Mucosa of stomach (tissue), 1 donor: Measurements from ENCODE around the gene TAOK1.

ENCODE experiments used
- H3K27me3 ChIP-seq: one replicate; pipeline ENCODE4 v1.7.0; 2013; ENCODE audit warnings: mild to moderate bottlenecking, low read length; ENCODE audit not compliant: control insufficient read depth, insufficient read depth
- H3K36me3 ChIP-seq: one replicate; pipeline ENCODE4 v1.7.0; 2013; ENCODE audit warnings: low read length; ENCODE audit not compliant: control insufficient read depth, insufficient read depth
- H3K4me1 ChIP-seq: one replicate; pipeline ENCODE4 v1.7.0; 2013; ENCODE audit warnings: mild to moderate bottlenecking, low read length; ENCODE audit not compliant: control insufficient read depth, insufficient read depth
- H3K4me3 ChIP-seq: one replicate; pipeline ENCODE4 v1.7.0; 2013; ENCODE audit warnings: low read length
- H3K9ac ChIP-seq: one replicate; pipeline ENCODE4 v1.7.0; 2013; ENCODE audit warnings: mild to moderate bottlenecking, low read length, moderate library complexity
- H3K9me3 ChIP-seq: one replicate; pipeline ENCODE4 v1.7.0; 2013; ENCODE audit warnings: mild to moderate bottlenecking, low read length, moderate library complexity; ENCODE audit not compliant: control insufficient read depth
- donor health status: Pancreatic carcinoma.

TAOK1 gene

DNA sequence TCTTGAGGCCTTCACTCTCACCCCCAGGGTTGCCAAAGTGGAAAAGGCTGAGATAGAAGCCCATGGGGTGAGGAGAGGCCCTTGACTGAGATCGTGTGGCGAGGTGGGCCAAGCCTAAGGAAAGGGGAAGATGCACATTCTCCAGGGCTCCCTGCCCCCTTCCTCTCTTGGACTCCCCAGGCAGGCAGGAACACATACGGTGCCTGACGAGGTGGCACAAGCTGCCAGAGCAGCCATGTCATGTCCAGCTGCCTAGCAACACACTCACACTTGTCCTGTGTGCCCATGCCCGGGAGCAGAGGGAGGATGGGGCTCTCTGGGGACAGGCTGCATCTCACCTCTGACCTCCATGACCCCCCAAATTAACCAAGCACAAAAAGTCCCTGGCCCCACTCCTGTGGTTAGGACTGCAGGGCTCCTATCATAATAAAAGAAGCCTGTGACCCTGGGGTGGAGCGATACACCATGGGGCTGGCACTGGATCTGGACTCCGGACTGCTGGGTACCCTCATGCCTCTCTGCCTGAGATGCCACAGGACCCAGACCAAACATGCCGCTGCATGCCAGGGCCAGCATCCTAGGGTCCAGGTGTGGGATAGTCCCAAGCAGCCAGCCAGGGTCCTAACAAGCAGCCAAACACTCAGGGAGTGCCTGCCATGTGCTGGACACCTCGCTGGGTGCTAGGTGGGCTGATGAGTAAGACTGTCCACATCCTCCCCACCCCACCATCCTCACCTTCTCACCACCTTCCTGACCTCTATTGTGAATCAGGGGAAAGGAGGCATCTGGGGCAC is 196.7 kb downstream of the TAOK1 start:
- Histone ChIP-seq H3K27me3 (no peaks in the 10 kb centered on the region), H3K9me3 (no peaks in the 10 kb centered on the region), H3K4me3 (no peak overlapping the region), H3K9ac (no peak overlapping the region), H3K36me3 (no peaks in the 10 kb centered on the region), H3K4me1 (peaks cover 44% of the 10 kb centered on the region)

- H3K9me3 ChIP-seq = no peaks in the 10 kb centered on the region
- H3K27me3 ChIP-seq = no peaks in the 10 kb centered on the region
- H3K4me3 ChIP-seq = no peak overlapping the region
- peak overlapping the region; percentile 77 for H3K9ac ChIP-seq
- H3K4me1 ChIP-seq = peaks cover 51% of the 10 kb centered on the region
- H3K36me3 ChIP-seq = no peaks in the 10 kb centered on the region
These were observed 197.4 kb downstream of the TAOK1 start for GRCh38 chr17:29587591-29587990.

- H3K4me3 ChIP-seq = peak overlapping the region; percentile 67
- no peaks in the 10 kb centered on the region for H3K9me3 ChIP-seq
- H3K4me1 ChIP-seq = peaks cover 54% of the 10 kb centered on the region
- H3K36me3 ChIP-seq = no peaks in the 10 kb centered on the region
- peak overlapping the region; percentile 77 for H3K9ac ChIP-seq
- no peaks in the 10 kb centered on the region for H3K27me3 ChIP-seq
These were observed 197.9 kb downstream of the TAOK1 start for GRCh38 chr17:29588017-29588561.

- no peaks in the 10 kb centered on the region for H3K27me3 ChIP-seq
- peak overlapping the region; percentile 67 for H3K4me3 ChIP-seq
- peak overlapping the region; percentile 77 for H3K9ac ChIP-seq
- H3K4me1 ChIP-seq = peaks cover 56% of the 10 kb centered on the region
- H3K9me3 ChIP-seq = no peaks in the 10 kb centered on the region
- H3K36me3 ChIP-seq = no peaks in the 10 kb centered on the region
These were observed 198.6 kb downstream of the TAOK1 start for GRCh38 chr17:29588562-29589411.

DNA sequence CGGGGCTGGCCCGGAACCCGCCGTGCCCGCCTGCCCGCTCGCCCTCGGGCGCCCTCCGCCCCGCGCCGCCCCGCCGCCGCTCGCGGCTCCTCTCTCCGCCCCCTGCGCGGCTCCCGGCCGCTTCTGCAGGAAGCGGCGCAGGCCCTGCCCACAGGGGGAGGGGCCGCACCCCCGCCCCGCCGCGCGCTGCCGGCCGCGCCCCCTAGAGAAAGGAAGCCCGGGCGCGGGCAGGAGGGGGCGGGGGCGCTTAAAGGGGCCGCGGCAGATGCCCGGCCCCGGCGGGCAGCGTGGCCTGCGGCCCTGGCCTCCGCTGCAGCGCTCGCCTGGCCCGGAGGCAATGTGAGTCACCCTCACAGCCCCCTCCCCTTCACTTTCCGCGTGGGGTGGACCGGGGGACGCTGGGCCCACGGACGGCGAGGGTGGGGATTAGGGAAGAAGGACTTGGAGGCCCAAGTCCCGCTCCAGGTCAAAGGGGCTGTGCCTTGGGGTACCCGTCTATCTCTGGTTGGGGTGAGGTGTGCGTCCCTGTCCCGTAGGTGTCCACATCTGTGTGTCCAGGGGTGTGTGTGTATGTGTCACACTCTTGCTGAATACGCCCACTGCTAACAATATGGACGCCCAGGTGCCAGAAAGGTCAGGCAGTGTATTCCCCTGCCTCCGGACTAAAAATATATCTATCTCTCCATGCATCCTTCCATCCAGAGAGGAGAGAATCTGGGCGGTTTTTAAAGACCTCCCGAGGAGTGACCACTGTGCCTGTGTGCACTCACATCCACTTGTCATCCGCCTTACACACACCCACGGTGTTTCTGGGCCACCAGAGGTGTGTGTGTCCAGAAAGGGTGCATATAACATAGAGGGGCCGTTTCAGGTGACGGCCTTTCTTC is 199.6 kb downstream of the TAOK1 start, which contains the start of gene GIT1:
Gene GIT1 (minus strand): TSS at position 125 of the 887 bp plus-strand sequence. CDS start 270 bp downstream, outside the sequence.
- H3K27me3 ChIP-seq = no peaks in the 10 kb centered on the region
- peaks cover 60% of the 10 kb centered on the region for H3K4me1 ChIP-seq
- no peaks in the 10 kb centered on the region for H3K9me3 ChIP-seq
- peak within 1 kb of the TSS; percentile 77 for H3K9ac ChIP-seq
- H3K36me3 ChIP-seq = no peaks in the 10 kb centered on the region
- H3K4me3 ChIP-seq = peak within 1 kb of the TSS; percentile 67

DNA sequence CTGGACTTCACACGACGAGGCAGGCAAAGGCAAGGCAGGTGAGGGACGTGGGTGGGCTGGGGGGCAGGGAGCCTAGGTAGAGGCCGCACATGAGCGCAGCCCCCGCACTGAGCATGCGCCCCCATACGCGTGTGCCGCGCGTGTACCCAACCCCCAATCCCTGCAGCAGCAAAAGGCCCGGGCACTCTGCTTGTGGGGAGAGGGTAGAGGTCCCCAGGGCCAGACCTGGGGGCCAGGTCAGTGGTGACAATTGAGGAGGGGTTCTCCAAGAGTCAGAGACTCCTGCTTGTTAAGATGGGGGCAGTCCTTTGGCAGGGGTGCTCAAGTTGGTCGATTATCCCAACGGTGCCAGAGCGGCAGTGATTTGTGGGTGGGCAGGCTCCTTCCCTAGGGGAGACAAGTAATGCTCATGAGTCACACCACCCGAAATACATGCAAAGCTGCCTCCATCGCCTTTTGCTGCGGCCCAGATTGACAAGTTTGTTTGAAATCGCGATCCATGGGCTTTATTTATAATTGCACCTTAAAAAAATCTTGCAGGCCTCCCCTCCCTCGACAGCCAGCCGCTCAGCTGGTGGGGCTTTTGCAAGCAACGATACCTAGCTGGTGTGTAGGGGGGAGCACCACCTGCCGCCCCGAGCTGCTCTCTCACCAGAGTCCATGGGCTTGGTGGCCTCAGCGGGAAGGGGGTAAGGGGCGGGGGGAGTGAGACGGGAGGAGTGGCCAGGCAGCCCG is 200.4 kb downstream of the TAOK1 start:
- peaks cover 60% of the 10 kb centered on the region for H3K4me1 ChIP-seq
- no peak overlapping the region for H3K9ac ChIP-seq
- peak overlapping the region; percentile 60 for H3K4me3 ChIP-seq
- H3K36me3 ChIP-seq = no peaks in the 10 kb centered on the region
- H3K9me3 ChIP-seq = no peaks in the 10 kb centered on the region
- no peaks in the 10 kb centered on the region for H3K27me3 ChIP-seq

GRCh38 chr17:29591146-29591736 is 201.1 kb downstream of the TAOK1 start:
- Histone ChIP-seq H3K27me3 (no peaks in the 10 kb centered on the region), H3K9me3 (no peaks in the 10 kb centered on the region), H3K36me3 (no peaks in the 10 kb centered on the region), H3K4me3 (peak overlapping the region; percentile 24), H3K9ac (no peak overlapping the region), H3K4me1 (peaks cover 60% of the 10 kb centered on the region)

- Histone ChIP-seq H3K27me3 (no peaks in the 10 kb centered on the region), H3K4me1 (peaks cover 54% of the 10 kb centered on the region), H3K4me3 (peak overlapping the region; percentile 24), H3K9ac (peak overlapping the region; percentile 30), H3K9me3 (no peaks in the 10 kb centered on the region), H3K36me3 (no peaks in the 10 kb centered on the region)
These were observed 201.8 kb downstream of the TAOK1 start for GRCh38 chr17:29591737-29592608.

DNA sequence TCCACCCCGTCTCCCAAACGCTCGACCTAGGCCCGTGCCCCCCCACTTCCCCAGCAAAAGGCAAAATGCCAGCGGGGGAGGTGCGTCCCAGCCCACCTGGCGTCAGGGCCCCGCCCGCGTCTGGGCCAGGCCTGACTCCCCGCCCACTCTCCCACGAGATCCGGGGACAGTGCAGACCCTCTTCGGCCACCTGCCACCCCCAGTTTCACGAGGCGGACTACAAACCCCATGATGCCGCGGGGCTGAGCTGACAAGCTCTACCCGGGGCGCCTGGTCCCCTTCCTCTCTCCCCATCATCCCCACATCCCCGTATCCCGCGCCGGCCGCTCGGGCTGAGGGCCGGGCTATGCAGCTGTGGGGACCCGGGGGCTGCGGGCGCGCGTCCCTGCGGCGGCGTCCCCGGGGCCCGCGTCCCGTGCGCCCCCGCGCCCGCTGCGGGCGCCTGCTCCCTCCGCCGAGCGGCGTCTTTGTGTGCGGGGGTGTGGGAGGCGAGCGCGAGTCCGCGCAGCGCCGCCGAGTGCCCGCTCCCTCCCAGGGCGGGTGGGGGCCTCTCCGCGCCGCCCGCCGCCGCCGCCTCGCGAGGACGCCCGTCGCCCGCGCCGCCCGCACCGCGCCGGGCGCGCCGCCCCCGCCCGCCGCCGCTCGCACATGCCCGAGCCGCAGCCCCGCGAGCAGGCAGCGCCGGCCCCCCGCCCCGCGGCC is 202.8 kb downstream of the TAOK1 start, which contains the start of gene ANKRD13B:
Gene ANKRD13B (plus strand): TSS at position 283 of the 702 bp plus-strand sequence. CDS start 490 bp downstream, outside the sequence.
- Histone ChIP-seq H3K4me3 (peak within 1 kb of the TSS; percentile 24), H3K9me3 (no peaks in the 10 kb centered on the region), H3K27me3 (no peaks in the 10 kb centered on the region), H3K4me1 (peaks cover 46% of the 10 kb centered on the region), H3K9ac (peak within 1 kb of the TSS; percentile 35), H3K36me3 (no peaks in the 10 kb centered on the region)
